HG03045 (cell line): ENCODE measurements around the gene DEFB132.

Experiments
- ATAC-seq: cut with Tn5 transposase; IDR thresholded peaks from one replicate; pipeline ENCODE4 v1.9.1; 2021; ENCODE audit warnings: mild to moderate bottlenecking, moderate library complexity; ENCODE audit not compliant: unreplicated experiment

The DEFB132 gene

DNA sequence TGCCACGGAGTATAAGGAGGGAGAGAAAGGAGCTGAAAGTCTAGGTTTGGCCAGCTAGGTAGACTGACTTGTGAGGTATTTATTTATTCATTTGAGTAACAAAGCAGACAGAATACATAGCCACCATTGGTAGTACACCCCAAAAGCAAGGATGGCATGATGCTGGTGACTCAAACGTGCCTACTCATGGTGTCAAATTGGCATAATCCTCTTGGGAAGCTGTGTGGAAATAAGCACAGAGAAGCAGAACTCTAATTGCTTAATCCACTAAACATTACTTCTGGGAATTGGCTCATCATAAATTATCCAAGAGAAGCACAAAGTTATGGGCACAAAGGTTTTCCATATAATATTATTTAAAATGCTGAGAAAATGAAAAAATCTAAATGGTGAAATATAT lies 2.5 kb downstream of the DEFB132 start:
- ATAC-seq = no peak

DNA sequence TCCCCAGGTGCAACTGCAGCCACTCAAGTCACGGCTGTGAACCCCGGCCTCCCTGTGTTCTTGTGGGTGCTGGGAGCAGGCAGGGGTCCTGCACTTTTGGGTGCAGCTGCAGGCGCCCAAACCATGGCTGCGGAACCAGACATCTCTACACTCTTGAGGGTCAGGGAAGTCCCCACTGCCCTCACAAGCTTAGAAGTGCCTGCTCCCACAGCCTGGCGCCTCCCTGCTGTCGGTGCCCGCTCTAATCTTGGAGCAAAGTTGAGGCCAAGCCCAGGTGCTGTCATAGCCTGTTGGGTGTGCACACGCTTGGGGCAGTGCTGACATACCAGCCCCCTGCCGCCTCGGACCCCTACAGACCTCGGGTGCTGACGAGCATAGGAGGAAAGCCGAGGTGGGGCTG lies 6.2 kb downstream of the DEFB132 start:
- ATAC-seq = no peak

DNA sequence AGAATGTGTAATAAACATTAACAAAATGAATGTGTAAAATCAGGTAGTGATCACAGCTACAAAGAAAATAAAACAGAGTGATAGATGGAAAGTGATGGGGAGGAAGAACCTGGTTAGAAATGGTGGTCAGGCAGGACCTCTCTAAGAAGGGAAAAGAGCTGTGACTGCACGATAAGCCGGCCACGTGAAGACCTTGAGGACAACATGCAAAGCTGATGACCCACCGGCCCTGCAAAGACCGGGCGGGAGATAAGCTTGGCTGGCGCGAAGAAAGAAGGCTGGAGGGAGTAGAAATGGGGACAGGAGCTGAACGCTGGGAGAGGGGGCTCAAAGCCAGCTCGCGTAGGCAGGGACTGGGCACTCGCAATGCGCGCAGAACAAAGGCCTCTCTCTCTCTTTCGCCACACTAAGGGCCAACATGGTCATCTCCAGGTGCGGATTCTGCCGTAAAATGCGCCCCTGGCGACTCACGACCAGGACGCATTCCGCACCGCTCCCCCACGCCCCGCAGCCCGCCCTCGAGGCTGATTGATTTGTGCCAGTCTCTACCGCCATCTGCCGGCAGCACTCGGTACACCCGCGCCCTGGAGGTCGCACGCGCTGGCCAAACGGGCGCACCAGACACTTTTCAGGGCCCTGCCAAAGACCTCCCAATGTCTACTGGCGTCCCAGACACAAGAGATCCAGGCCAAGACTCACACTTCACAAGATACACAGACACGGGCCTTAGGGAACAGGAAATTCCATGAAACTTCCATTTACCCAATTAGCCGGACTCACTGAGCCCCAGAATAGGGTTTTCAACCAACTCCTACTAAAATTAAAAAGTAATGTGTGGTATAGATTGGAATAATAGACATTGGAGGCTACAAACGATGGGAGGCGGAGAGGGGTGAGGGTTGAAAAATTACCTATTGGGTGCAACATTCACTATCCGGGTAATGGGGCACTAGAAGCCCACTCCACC lies 9.4 kb downstream of the DEFB132 start:
- peak; percentile 91 for ATAC-seq

DNA sequence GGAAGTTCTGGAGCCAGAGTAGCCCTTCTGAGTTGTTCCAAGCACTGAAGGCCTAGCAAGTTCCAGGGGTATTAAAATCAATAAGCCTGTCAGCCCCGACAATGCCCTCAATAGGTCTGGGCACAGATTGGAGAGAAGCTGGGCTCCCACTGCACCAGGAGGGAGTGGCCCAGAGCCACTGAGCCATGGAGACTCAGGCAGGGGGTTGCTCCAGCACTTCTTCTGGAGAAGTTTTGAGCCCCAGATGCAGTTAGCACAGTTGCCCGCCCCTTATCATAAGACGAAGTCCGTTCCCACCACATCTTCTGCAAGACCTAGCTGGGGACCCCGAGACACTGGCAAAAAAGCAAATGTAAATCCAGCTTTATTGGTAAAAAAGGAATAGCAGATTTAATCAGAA lies 13.0 kb downstream of the DEFB132 start:
- ATAC-seq = no peak

DNA sequence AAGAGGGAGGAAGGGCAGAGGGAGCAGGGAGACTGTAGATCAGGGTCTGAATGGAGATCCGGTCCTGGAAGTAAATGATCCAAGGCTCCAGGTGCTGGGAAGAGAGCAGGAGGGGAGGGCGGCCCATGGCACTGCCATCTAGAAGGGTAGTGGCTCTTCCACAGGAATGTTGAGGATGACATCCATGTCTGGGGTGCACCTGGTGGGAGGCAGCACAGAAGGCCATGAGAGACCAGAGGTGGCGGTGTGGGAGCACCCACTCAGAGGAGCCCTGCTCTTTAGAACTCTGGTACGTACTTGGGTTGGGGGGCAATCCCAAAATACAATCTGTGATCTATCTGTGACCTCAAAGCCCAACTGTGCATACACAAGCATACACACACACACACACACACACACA lies 13.5 kb downstream of the DEFB132 start:
- no peak for ATAC-seq

DNA sequence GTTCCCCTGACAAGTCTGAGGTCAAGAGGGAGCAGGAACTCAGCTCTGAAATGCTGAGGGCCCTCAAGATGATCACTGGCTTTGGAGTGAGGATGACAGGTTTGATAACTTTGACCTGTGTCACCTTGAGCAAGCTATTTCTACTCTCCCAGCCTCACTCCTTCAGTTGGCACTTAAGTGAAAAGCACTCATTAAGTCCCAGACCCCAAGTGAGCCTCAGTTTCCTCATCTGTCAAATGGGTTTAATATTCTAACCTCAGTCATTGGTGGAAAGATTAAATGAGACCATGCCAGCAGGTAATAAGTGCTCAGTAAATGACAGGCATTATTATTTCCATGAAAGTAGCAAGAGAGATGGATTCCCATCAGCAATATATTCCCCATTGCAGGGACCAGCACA lies 14.0 kb downstream of the DEFB132 start:
- ATAC-seq = no peak

DNA sequence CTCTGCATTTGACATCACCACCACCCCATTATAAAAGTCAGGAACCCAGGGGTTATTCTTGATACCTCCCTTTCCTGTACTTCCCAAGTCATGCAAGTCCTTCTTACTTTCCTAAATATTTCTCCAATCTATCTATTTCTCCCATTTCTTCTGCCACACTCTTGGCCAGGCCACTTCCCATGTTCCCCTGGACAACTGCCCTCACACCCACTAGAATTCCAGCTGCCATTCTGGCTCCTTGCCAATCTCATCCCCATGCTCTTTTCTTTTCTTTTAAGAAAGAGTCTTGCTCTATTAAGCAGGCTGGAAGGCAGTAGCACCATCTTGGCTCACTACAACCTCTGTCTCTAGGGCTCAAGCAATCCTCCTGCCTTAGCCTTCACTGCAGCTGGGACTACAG lies 15.2 kb downstream of the DEFB132 start:
- no peak for ATAC-seq

DNA sequence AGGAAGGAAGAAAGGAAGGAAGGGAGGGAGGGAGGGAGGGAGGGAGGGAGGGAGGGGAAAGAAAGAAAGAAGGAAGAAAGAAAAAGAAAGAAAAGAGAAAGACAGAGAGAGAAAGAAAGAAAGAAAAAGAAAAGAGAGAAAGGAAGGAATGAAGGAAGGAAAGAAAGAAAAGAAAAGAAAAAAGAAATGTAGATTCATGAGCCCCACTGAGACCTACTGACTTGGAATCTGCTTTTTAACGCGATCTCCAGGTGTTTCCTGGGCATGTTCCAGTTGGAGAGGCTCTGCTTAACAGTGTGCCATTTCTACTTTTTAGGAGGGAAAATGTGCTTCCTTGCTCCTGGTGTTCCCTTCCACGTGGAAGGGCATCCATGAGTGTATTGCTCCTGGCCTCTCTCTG lies 16.4 kb downstream of the DEFB132 start:
- no peak for ATAC-seq

DNA sequence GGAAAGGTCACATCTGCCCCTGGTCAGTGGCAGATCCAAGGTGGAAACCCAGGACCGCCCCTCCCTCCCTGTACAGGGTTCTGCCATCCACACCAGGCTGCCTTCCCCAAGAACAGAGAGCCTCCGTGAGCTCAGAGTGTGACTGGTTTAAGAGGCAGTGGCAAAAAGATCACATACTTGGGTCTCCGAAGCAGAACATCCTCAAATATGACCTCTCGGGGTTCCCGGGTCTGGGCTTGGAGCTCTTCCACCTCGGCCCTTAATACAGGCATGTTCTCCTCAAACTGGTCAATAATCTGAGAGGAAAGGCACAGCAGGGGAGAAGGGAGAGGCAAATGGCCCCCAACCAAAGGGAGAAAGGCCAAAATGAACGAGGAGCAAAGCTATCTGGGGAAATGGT lies 18.3 kb downstream of the DEFB132 start:
- no peak for ATAC-seq

DNA sequence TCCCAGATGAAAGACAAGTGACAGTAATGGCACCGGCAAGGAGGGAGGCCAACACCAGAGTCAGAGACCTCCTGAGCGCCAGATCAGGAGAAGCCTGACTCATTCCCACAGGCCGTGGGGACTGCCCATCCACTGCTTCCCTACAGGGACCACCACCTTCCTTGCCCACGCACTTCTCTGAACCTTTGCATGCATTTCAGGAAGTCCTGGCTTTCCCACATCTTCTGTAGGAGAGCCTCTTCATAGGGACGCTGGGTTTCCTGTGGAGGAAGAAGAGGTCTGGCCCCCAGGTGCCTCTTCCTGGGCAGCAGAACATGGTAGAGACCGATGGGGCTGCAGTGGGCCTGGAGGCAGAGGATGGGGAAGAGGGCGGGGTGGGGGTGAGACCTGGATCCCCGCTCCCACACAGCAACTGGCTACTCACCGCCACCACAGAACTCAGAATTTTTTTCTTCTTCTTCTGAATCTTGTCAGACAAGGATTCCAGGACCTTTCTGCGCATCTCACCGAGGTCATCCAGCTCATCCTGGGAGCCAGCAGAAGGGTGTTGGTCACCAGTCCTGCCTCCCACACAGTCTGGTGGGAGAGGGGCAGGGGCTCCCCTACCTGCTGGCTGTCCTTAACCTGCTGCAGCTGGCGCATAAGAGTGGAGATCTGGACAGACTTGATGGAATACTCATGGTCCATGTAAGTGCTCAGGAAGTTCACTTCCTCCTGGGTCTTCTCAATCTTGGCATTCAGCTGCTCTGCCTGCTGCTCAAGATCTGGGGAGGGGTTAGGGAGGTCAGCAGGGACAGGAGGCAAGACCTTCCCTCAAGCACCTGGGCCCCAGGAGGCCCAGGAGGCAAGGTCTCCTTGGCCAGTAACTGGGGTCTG lies 19.3 kb downstream of the DEFB132 start:
- no peak for ATAC-seq

DNA sequence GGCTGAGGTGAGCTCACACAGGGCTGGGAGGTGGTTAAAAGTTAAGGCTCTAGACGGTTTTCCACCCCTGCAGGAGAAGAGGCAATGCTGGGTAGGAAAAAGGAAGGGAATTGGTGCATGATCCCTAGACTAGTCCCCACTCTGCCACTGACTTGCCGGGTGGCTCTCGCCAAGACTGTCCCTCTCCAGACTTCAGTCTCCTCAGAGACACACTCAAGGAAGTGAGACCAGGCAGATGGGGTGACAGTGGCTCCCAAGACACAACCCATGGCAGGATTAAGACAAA lies 19.9 kb downstream of the DEFB132 start:
- ATAC-seq = no peak

DNA sequence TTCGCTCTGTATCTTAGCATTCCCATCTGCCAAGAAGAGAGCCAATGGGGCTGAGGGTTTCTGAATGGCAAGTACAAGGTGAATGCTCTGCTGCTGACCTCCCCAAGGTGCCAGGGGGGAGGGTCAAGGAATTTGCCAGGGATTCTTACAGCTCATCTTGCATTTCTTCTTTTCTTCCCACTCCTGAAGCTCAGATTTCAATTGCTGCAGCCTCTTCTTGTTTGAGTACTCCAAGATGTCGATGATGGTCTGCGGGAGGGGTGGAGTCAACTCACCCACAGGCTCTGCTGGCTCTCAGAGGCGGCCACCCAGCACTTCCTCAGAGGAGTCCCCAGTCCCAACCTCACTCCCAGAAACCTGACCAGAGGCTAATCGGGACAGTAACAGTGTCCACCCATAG lies 20.7 kb downstream of the DEFB132 start:
- ATAC-seq = no peak

DNA sequence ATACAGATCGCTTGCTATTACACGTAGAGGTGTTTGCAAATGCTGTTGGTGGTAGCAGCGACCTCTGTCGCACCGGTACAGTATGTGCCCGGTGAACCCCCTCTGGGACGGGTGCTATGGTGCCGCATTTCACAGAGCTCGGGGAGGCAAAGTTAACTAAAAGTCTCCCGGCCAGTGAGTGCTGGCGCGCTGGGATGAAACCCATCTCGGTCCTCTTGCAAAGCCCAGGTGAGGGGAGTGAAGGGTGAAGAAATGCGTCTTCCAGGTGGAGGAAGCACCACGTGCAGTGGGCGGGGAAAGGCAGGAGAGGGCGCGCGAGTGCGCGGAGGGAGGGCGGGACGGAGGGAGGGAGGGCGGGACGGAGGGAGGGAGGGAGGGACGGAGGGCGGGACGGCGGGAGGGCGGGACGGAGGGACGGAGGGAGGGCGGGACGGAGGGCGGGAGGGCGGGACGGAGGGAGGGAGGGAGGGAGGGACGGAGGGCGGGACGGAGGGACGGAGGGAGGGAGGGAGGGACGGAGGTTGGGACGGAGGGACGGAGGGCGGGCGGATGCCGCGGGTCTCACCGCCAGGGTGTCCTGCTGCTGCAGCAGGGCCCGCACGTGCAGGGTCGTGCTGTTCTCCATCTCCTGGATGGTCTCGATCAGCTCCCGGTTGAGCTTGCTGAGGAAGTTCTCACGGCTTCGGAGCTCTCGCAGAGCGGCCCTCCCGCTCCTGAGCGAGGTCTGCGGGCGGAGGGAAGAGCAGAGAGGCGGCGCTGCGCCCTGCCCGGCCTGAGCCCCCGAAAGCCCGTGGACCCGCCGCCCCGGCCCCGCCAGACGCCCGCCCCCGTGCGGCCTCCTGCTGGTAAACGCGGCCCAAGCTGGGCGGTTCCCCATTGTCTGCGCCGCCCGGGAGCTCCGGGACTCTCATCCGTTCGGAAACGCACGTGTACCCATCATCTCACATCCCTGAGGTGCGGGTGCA lies 21.4 kb downstream of the DEFB132 start:
- no peak for ATAC-seq

DNA sequence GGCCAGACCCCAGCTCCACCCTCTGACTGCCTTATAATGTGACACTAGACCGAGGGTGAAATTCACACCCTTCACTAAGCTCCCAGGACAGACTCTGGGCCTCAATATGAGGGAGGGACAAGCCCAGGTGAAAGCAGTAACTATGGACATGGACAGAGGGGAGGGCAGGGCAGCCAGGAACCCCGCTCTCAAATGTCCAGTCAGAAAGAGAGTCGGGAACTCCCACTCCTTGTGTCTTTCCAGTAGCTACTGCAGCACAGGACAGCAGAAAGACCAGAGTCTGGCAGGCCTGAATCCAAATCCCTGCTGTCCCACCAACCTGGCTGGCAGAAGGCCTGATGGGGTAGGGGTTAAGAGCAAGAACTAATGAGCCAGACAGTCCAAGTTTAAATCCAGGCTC lies 26.6 kb downstream of the DEFB132 start:
- no peak for ATAC-seq

DNA sequence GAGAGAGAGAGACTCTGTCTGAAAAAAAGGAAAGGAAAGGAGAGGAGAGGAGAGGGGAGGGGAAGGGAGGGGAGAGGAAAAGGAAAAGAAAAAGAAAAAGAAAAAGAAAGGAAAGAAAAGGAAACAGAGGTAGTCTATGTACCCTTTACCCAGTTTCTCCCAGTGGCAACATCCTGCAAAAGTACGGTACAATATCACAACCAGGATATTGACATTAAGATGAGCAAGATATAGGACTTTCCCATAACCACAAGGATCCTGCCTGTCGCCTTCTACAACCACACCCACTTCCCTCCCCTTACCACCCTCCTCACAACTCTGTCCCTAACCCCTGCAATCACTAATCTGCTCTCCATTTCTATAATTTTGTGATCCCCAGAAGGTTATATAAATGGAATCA lies 29.0 kb downstream of the DEFB132 start:
- ATAC-seq = no peak

DNA sequence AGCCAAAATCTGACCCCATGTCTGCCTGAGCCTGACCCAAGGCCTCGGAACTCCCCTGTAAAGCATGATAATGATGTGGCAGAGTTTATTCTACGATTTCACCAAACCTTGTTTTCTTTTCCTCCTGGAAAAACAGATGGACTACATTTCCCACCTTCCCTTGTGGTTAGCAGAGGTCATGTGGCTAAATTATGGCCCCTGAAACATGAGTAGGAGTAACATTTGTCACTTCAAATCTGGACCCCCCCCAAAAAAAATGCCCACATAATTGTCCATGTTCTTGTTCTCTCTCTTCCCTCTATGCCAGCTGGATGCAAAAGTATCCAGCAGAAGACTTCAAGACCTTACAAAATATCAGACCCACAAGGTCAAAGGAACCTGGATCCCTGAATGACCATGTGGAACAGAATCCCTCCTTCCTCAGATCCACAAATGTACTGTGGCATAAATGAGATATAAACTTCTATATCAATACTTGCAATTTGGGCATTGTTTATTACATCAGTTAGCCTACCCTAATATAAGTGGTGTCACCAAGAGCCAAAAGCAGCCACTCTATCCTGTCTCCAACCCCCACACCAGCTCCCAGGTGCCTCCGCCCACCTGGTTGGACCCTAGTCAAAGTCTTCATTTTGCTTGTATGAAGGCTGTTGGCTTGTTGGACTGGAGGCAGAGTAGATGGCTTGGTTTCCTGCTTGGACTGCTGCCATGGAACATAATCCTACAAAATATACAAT lies 31.6 kb downstream of the DEFB132 start:
- ATAC-seq = no peak

DNA sequence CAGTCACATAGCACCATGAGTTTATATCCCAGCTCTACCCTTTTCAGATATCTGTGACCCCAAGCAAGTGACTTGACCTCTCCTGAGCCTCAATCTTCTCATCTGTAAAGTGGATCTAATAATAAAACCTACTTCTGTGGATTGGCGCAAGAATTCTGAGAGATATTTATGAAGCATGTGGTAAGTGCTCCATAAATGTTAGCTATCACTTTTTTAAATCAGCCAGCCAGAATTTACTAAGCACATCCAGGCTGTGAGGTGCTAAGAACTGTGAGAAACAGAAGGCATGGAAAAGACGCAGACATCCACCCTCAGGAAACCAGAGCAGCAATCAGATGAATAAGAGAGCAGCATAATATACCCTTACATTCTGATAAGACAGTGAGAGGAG lies 32.2 kb downstream of the DEFB132 start:
- ATAC-seq = no peak

DNA sequence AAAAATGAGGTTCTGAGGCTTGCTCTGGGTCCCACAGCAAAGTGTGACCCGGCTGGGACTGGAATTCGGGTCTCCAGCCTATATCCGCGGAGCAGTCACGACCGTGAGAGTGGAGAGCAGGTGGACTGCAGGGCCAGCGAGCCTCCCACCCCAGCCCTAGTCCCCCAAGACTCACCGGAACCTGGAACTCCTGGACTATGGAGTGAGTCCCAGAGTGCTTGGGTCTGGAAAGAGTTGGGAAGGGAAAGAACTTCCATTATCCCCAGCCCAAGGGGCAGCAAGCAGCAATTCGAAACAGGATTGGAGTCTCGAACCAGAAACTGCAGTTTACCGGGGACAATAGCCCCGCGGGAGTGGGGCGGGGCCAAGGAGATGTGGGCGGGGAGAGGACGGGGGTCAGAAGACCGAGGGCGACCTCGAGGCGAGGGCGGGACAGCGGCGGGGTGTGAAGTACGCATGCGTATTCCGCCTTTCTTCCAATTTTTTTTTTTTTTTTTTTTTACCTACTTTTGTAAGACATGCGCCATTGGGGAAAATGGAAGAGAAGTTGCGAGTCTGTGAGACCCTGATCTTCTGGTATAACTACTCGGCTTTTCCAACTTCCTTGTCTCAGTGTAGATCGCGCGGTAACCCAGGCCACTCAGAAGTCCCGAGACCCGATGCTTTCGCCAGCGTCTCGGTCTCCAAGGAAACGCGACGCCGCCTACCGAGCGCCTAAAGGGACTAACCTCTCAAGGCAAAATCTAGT lies 32.7 kb downstream of the DEFB132 start, which contains the start of gene C20orf96:
TSS of gene C20orf96 (minus strand) at position 667 of the 748 bp plus-strand sequence. CDS start at position 527, 140 bp downstream.
- peak; percentile 84 for ATAC-seq

DNA sequence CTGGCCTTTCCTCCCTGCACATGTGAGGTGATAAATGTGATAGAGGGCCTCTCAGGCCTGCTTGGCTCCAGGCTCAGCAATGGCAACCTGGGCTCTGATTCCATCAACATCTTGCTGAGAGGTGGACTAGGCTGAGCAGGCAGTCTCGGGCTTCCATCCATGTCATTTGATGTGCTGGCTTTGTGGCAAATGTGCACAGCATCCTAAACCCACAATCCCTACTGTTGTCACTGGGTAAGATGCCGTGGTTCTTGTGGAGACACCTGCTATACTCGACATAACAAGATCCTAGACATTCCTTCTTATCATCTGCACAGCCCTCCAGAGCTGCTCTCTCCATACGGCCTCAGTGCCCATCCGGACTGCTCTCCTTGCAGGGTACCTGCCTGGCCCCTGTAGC lies 37.1 kb downstream of the DEFB132 start:
- ATAC-seq = no peak
